Lung (tissue), 12 donors: ENCODE measurements around the gene KDM6B. TPM values are rescaled to one million over a fixed set of nuclear protein-coding genes. Genes with fewer than 3 reads are reported as not detected.

ENCODE experiments used
- ATAC-seq: fragments of 200-7000 bp; cut with Tn5 transposase; one replicate; pipeline ENCODE4 v1.9.1; 2020; ENCODE audit warnings: moderate number of reproducible peaks; ENCODE audit not compliant: insufficient read depth, low FRiP score
- DNase-seq, 3 donors: peaks; one replicate each; pipeline ENCODE4 v3.0.0-alpha.2; 2013 to 2017
- H3K27ac ChIP-seq, 2 donors: one replicate each; pipeline ENCODE4 v1.5.1; 2013; ENCODE audit warnings: mild to moderate bottlenecking in 2 of 2, moderate library complexity in 2 of 2, control low read depth in 1 of 2, inconsistent platforms in 1 of 2, low read depth in 1 of 2, low read length in 1 of 2
- H3K27me3 ChIP-seq, 3 donors: one replicate each; pipeline ENCODE4 v1.5.1; 2013; ENCODE audit warnings: low read length in 2 of 3; ENCODE audit not compliant: control insufficient read depth in 3 of 3, insufficient read depth in 3 of 3
- H3K36me3 ChIP-seq, 4 donors: one replicate each; pipeline ENCODE4 v1.5.1; 2013; ENCODE audit warnings: low read length in 4 of 4, mild to moderate bottlenecking in 1 of 4, moderate library complexity in 1 of 4; ENCODE audit not compliant: control insufficient read depth in 4 of 4, insufficient read depth in 4 of 4
- H3K4me1 ChIP-seq, 5 donors: one replicate each; pipeline ENCODE4 v1.5.1; 2013; ENCODE audit warnings: low read length in 5 of 5, mild to moderate bottlenecking in 2 of 5, moderate library complexity in 1 of 5; ENCODE audit not compliant: control insufficient read depth in 5 of 5, insufficient read depth in 5 of 5
- H3K4me3 ChIP-seq: one replicate; pipeline ENCODE4 v1.5.1; 2013; ENCODE audit warnings: mild to moderate bottlenecking, control low read depth, moderate library complexity
- H3K9ac ChIP-seq, 2 donors: one replicate each; pipeline ENCODE4 v1.5.1; 2013; ENCODE audit warnings: low read length in 2 of 2, control low read depth in 1 of 2; ENCODE audit not compliant: insufficient read depth in 1 of 2
- H3K9me3 ChIP-seq, 4 donors: one replicate each; pipeline ENCODE4 v1.5.1; 2013; ENCODE audit warnings: low read length in 3 of 4, mild to moderate bottlenecking in 1 of 4, moderate library complexity in 1 of 4; ENCODE audit not compliant: control insufficient read depth in 4 of 4, insufficient read depth in 3 of 4
- CTCF ChIP-seq: IDR thresholded peaks from 2 replicates; pipeline ENCODE4 v1.5.1; 2012; ENCODE audit warnings: mild to moderate bottlenecking; ENCODE audit errors: control extremely low read depth, extremely low read depth
- WGBS, 2 donors: extraction: QIAGEN DNeasy Blood & Tissue Kit; methylation state at CpG; one replicate each; pipeline ENCODE4 v1.1.7; 2013; 5-methylcytosine and 5-hydroxymethylcytosine counted together
- polyA plus RNA-seq, 2 donors: library from polyadenylated mRNA; stranded (reverse); fragments of 200-250 nt; gene quantifications; one replicate each; pipeline ENCODE4 v1.2.1, GENCODE V29; 2013
- total RNA-seq, 2 donors: library from RNA; depleted of rRNA in 1 of 2; stranded (reverse); fragments of >200 nt in 1 of 2; gene quantifications; one replicate each; pipeline ENCODE4 v1.2.1, GENCODE V29; 2014 to 2021
- donor health status: control.
- donor health status: control.
- donor health status: Bipolar disorder and iron deficiency.
- donor health status: healthy.
- donor health status: DM: yes; HTN: yes; CAD: no.

Gene KDM6B
- total and polyA plus RNA-seq, 4 donors = 21.0 to 52.9 (median 34.5) TPM

- 9 to 15% methylated on average over 7 to 12 of the region's 12 CpGs for WGBS, 2 donors
- Histone ChIP-seq H3K27me3 (no peaks in the 10 kb centered on the region), H3K27ac (peak overlapping the region; percentile 10 to 75), H3K9me3 (no peaks in the 10 kb centered on the region), H3K4me1 (peaks cover 7 to 72% (median 18%) of the 10 kb centered on the region in 5 donors), H3K36me3 (peaks cover 0 to 5% (median 4%) of the 10 kb centered on the region in 4 donors), H3K4me3 (no peak overlapping the region), H3K9ac (no peak overlapping the region)
- peak; percentile 74 to 92 (median 80) for DNase-seq
- TF ChIP-seq CTCF = no peak
- ATAC-seq = no peak
These were observed 4.4 kb downstream of the KDM6B start for GRCh38 chr17:7838090-7839075.

GRCh38 chr17:7839190-7839875, 5.3 kb downstream of the KDM6B start:
- TF ChIP-seq CTCF = no peak
- 59 to 61% methylated on average over 6 of the region's 6 CpGs for WGBS, 2 donors
- H3K4me3 ChIP-seq = no peak overlapping the region
- H3K36me3 ChIP-seq = peaks cover 0 to 5% (median 4%) of the 10 kb centered on the region in 4 donors
- H3K9ac ChIP-seq = no peak overlapping the region
- H3K4me1 ChIP-seq = peaks cover 7 to 77% (median 16%) of the 10 kb centered on the region in 5 donors
- no peaks in the 10 kb centered on the region for H3K27me3 ChIP-seq
- ATAC-seq (no peak), DNase-seq (no peak)
- no peaks in the 10 kb centered on the region for H3K9me3 ChIP-seq
- peak overlapping the region in 1 of 2 donors; percentile 75 for H3K27ac ChIP-seq

- Histone ChIP-seq H3K9me3 (no peaks in the 10 kb centered on the region), H3K4me1 (peaks cover 7 to 77% (median 16%) of the 10 kb centered on the region in 5 donors), H3K27me3 (no peaks in the 10 kb centered on the region), H3K27ac (peak overlapping the region in 1 of 2 donors; percentile 43), H3K4me3 (no peak overlapping the region), H3K9ac (no peak overlapping the region), H3K36me3 (peaks cover 0 to 5% (median 4%) of the 10 kb centered on the region in 4 donors)
- ATAC-seq (no peak), DNase-seq (no peak)
- 53 to 61% methylated on average over 2 of the region's 2 CpGs for WGBS, 2 donors
- TF ChIP-seq CTCF = no peak
These were observed 5.9 kb downstream of the KDM6B start for GRCh38 chr17:7839876-7840261.
